ENCODE measurements around the gene MRPS18B.

MRPS18B gene

GRCh38 chr6:30603961-30604360 is 13.7 kb upstream of the MRPS18B start:
- DNase-seq (ENCODE audit: low read depth): no peak

- DNase-seq (ENCODE audit: low read depth): no peak
Measured at GRCh38 chr6:30610065-30610464, 7.6 kb upstream of the MRPS18B start.

- no peak for DNase-seq (ENCODE audit: low read depth)
Measured at GRCh38 chr6:30611150-30611855, 6.3 kb upstream of the MRPS18B start.

GRCh38 chr6:30611856-30612194 is 5.8 kb upstream of the MRPS18B start:
- no peak for DNase-seq (ENCODE audit: low read depth)

- no peak for DNase-seq (ENCODE audit: low read depth)
Measured at GRCh38 chr6:30612213-30612612, 5.4 kb upstream of the MRPS18B start.

- DNase-seq (ENCODE audit: low read depth): no peak
Measured at GRCh38 chr6:30612687-30613248, 4.9 kb upstream of the MRPS18B start.

GRCh38 chr6:30613251-30614043 is 4.2 kb upstream of the MRPS18B start:
- no peak for DNase-seq (ENCODE audit: low read depth)

GRCh38 chr6:30614044-30614842 is 3.4 kb upstream of the MRPS18B start:
- DNase-seq (ENCODE audit: low read depth): no peak

GRCh38 chr6:30614843-30615218 is 2.8 kb upstream of the MRPS18B start:
- peak; percentile 89 for DNase-seq (ENCODE audit: low read depth)

GRCh38 chr6:30615219-30615957 is 2.3 kb upstream of the MRPS18B start:
- DNase-seq (ENCODE audit: low read depth): no peak

- DNase-seq (ENCODE audit: low read depth): no peak
Measured at GRCh38 chr6:30615958-30616810, 1.5 kb upstream of the MRPS18B start.

GRCh38 chr6:30616811-30617564 is 652 bp upstream of the MRPS18B start, which contains the start of gene PPP1R10:
PPP1R10 (minus strand) TSS chr6:30617243; CDS start chr6:30609944, 7,299 bp downstream.
- peak; percentile 99 for DNase-seq (ENCODE audit: low read depth)

- DNase-seq (ENCODE audit: low read depth): no peak
Measured at GRCh38 chr6:30618270-30618797, 694 bp downstream of the MRPS18B start.

GRCh38 chr6:30619561-30619960 is 1.9 kb downstream of the MRPS18B start:
- no peak for DNase-seq (ENCODE audit: low read depth)

- no peak for DNase-seq (ENCODE audit: low read depth)
Measured at GRCh38 chr6:30625511-30625910, 7.9 kb downstream of the MRPS18B start.

GRCh38 chr6:30626484-30627366 is 9.1 kb downstream of the MRPS18B start, which contains the start of gene ATAT1:
ATAT1 (plus strand) TSS chr6:30626874.
- no peak for DNase-seq (ENCODE audit: low read depth)

GRCh38 chr6:30635834-30636233 is 18.2 kb downstream of the MRPS18B start:
- no peak for DNase-seq (ENCODE audit: low read depth)

GRCh38 chr6:30640481-30640880 is 22.8 kb downstream of the MRPS18B start:
- no peak for DNase-seq (ENCODE audit: low read depth)

GRCh38 chr6:30641048-30641447 is 23.4 kb downstream of the MRPS18B start:
- DNase-seq (ENCODE audit: low read depth): no peak
